ENCODE data around the gene G6PD. TPM values are rescaled to one million over a fixed set of nuclear protein-coding genes. Genes with fewer than 3 reads are reported as not detected.

The G6PD gene
- total and polyA plus RNA-seq, 10 of the 15 experiments (the other 5 are each of a cell fraction or from before 2014, with no cell fraction given) = 1.6 to 62.5 (median 28.4) TPM

DNA sequence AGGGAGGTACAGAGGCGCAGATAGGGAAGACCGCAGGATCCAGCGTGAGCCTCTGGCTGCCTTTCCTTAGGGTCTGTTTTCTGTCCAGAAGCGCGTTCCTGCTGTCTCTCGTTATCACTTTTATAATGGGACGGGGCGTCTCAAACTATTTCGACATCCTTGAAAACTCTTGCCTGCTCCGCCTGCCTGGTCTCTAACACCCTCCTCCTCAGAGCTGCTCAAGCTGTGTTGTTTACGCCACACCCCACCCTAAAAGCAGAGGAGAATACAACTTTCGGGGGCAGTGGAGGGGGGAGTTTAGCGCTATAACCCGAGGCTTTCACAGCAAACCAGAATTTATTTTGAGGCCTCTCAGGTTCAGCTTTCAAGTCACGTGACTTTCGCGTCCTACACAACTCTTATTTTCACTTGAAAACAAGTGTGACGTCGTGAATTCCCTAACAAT, 30.0 kb downstream of the G6PD start (continued):
- TF ChIP-seq, protein P1, sequence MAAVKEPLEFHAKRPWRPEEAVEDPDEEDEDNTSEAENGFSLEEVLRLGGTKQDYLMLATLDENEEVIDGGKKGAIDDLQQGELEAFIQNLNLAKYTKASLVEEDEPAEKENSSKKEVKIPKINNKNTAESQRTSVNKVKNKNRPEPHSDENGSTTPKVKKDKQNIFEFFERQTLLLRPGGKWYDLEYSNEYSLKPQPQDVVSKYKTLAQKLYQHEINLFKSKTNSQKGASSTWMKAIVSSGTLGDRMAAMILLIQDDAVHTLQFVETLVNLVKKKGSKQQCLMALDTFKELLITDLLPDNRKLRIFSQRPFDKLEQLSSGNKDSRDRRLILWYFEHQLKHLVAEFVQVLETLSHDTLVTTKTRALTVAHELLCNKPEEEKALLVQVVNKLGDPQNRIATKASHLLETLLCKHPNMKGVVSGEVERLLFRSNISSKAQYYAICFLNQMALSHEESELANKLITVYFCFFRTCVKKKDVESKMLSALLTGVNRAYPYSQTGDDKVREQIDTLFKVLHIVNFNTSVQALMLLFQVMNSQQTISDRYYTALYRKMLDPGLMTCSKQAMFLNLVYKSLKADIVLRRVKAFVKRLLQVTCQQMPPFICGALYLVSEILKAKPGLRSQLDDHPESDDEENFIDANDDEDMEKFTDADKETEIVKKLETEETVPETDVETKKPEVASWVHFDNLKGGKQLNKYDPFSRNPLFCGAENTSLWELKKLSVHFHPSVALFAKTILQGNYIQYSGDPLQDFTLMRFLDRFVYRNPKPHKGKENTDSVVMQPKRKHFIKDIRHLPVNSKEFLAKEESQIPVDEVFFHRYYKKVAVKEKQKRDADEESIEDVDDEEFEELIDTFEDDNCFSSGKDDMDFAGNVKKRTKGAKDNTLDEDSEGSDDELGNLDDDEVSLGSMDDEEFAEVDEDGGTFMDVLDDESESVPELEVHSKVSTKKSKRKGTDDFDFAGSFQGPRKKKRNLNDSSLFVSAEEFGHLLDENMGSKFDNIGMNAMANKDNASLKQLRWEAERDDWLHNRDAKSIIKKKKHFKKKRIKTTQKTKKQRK (IDR thresholded peaks at IDR 0.05; ENCODE audit: low read depth, low read length) = no peak

GRCh38 chrX:154515966-154516655, 30.5 kb downstream of the G6PD start, which contains the start of gene FAM3A:
TSS of gene FAM3A (minus strand) at chrX:154516232. CDS start at chrX:154515772, 460 bp downstream.
- no peaks in the 10 kb centered on the region; the same call in 2 of the 3 replicates for H3K9me3 ChIP-seq (replicated peaks; ENCODE audit: control insufficient read depth, insufficient read depth, low read length)
- H3K79me2 ChIP-seq (ENCODE audit: control insufficient read depth, insufficient read depth, low read length) = no peaks in the 10 kb centered on the region; the same call in none of the 2 replicates
- H3K27ac ChIP-seq (ENCODE audit: control insufficient read depth, insufficient read depth) = peak within 1 kb of the TSS; percentile 72
- CTCF ChIA-PET = interaction anchor here (1.1 to 2.1 kb wide), 2 partner anchors 11 to 19 kb away, joined by 3 to 8 read pairs; no protein-coding TSS in a partner anchor
- no TSS peak for BruUV-seq (replicated peaks)
- peak within 1 kb of the TSS; percentile 83 for H3K9ac ChIP-seq (ENCODE audit: control insufficient read depth, insufficient read depth, low read length)
- H3K4me1 ChIP-seq (ENCODE audit: control insufficient read depth, insufficient read depth, low read length) = no peaks in the 10 kb centered on the region
- peak within 1 kb of the TSS; percentile 79 for H3K4me2 ChIP-seq (ENCODE audit: control insufficient read depth, insufficient read depth)
- RAD21 ChIA-PET (ENCODE audit: unreplicated experiment) = interaction anchor here (0.7 to 1.4 kb wide), 2 partner anchors 26 to 32 kb away, joined by 4 to 5 read pairs; partner anchors contain the start of gene SLC10A3
- H2AFZ ChIP-seq (ENCODE audit: control insufficient read depth, low read depth, low read length) = peak within 1 kb of the TSS; percentile 83
- peak; percentile 96 for ATAC-seq
- POLR2A ChIA-PET = interaction anchor here (0.9 to 2.4 kb wide), 6 partner anchors 11 to 119 kb away, joined by 3 to 12 read pairs (median 4); partner anchors contain the start of genes LAGE3, RPL10 and SLC10A3
- peak; percentile 18 for FAIRE-seq
- H3K27me3 ChIP-seq (replicated peaks in 1 of 2; ENCODE audit: control insufficient read depth in 2 of 2, insufficient read depth in 2 of 2, low read length in 1 of 2) = no peaks in the 10 kb centered on the region
- peak; percentile 52 for DNase-seq (ENCODE audit: low read depth, low spot score)
- intact Hi-C loops (cut with micrococcal nuclease; ENCODE audit: unreplicated experiment) (loop anchor here (5.0 kb wide), 1 partner anchor 39 kb away; the partner anchor contains the start of gene LAGE3), in situ Hi-C loops (cut with MboI) (no loop called here)
- SMC1A ChIA-PET (ENCODE audit: uncharacterized antibody, unreplicated experiment) = interaction anchor here (0.6 to 1.5 kb wide), 3 partner anchors 11 to 26 kb away, joined by 3 to 7 read pairs (median 4); partner anchors contain the start of gene SLC10A3
- H3K4me3 ChIP-seq = peak within 1 kb of the TSS; percentile 78
- 39% methylated on average over 39 of the region's 59 CpGs for WGBS (ENCODE audit: insufficient coverage, insufficient replicate concordance, low lambda C conversion rate, missing lambda C conversion rate)
- no peaks in the 10 kb centered on the region for H3K36me3 ChIP-seq (ENCODE audit: control insufficient read depth in 2 of 2, insufficient read depth in 2 of 2, low read length in 1 of 2)
- no peaks in the 10 kb centered on the region for H4K20me1 ChIP-seq (ENCODE audit: control insufficient read depth, insufficient read depth)
- TF ChIP-seq, protein P2, sequence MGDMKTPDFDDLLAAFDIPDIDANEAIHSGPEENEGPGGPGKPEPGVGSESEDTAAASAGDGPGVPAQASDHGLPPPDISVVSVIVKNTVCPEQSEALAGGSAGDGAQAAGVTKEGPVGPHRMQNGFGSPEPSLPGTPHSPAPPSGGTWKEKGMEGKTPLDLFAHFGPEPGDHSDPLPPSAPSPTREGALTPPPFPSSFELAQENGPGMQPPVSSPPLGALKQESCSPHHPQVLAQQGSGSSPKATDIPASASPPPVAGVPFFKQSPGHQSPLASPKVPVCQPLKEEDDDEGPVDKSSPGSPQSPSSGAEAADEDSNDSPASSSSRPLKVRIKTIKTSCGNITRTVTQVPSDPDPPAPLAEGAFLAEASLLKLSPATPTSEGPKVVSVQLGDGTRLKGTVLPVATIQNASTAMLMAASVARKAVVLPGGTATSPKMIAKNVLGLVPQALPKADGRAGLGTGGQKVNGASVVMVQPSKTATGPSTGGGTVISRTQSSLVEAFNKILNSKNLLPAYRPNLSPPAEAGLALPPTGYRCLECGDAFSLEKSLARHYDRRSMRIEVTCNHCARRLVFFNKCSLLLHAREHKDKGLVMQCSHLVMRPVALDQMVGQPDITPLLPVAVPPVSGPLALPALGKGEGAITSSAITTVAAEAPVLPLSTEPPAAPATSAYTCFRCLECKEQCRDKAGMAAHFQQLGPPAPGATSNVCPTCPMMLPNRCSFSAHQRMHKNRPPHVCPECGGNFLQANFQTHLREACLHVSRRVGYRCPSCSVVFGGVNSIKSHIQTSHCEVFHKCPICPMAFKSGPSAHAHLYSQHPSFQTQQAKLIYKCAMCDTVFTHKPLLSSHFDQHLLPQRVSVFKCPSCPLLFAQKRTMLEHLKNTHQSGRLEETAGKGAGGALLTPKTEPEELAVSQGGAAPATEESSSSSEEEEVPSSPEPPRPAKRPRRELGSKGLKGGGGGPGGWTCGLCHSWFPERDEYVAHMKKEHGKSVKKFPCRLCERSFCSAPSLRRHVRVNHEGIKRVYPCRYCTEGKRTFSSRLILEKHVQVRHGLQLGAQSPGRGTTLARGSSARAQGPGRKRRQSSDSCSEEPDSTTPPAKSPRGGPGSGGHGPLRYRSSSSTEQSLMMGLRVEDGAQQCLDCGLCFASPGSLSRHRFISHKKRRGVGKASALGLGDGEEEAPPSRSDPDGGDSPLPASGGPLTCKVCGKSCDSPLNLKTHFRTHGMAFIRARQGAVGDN (IDR thresholded peaks at IDR 0.05) = peak; percentile 35
- TF ChIP-seq NFYB (IDR thresholded peaks at IDR 0.05; ENCODE audit: insufficient read depth, low read depth, low read length) (no peak), ZBTB40 (IDR thresholded peaks at IDR 0.05; ENCODE audit: borderline replicate concordance) (no peak), ZNF274 (IDR thresholded peaks at IDR 0.05; ENCODE audit: insufficient read depth, insufficient read length) (no peak), NFYA (IDR thresholded peaks at IDR 0.05; ENCODE audit: borderline replicate concordance, low read depth, low read length) (no peak), ETV6 (conservative IDR thresholded peaks at IDR 0.05 in 1 of 2, IDR thresholded peaks at IDR 0.05 in 1 of 2; ENCODE audit: borderline replicate concordance in 1 of 2, low read depth in 1 of 2) (no peak)
